Duodenal mucosa (tissue), 2 donors: ENCODE measurements around the gene PITPNM3.

Source experiments
- H3K27ac ChIP-seq: one replicate; pipeline ENCODE4 v1.7.0; 2013; ENCODE audit warnings: low read depth, low read length
- H3K27me3 ChIP-seq, 2 donors: one replicate each; pipeline ENCODE4 v1.7.0; 2013; ENCODE audit warnings: low read length in 2 of 2, control low read depth in 1 of 2; ENCODE audit not compliant: insufficient read depth in 2 of 2, control insufficient read depth in 1 of 2
- H3K36me3 ChIP-seq, 2 donors: one replicate each; pipeline ENCODE4 v1.7.0; 2013; ENCODE audit warnings: low read length in 2 of 2, control low read depth in 1 of 2; ENCODE audit not compliant: insufficient read depth in 2 of 2, control insufficient read depth in 1 of 2
- H3K4me1 ChIP-seq, 2 donors: one replicate each; pipeline ENCODE4 v1.7.0; 2013; ENCODE audit warnings: low read length in 2 of 2, control low read depth in 1 of 2; ENCODE audit not compliant: insufficient read depth in 2 of 2, control insufficient read depth in 1 of 2
- H3K4me3 ChIP-seq, 2 donors: one replicate each; pipeline ENCODE4 v1.7.0; 2013; ENCODE audit warnings: low read length in 2 of 2, low read depth in 1 of 2
- H3K9ac ChIP-seq, 2 donors: one replicate each; pipeline ENCODE4 v1.7.0; 2013; ENCODE audit warnings: low read length in 2 of 2, low read depth in 1 of 2
- H3K9me3 ChIP-seq, 2 donors: one replicate each; pipeline ENCODE4 v1.7.0; 2013; ENCODE audit warnings: low read length in 2 of 2, control low read depth in 1 of 2; ENCODE audit not compliant: control insufficient read depth in 1 of 2

Gene PITPNM3

DNA sequence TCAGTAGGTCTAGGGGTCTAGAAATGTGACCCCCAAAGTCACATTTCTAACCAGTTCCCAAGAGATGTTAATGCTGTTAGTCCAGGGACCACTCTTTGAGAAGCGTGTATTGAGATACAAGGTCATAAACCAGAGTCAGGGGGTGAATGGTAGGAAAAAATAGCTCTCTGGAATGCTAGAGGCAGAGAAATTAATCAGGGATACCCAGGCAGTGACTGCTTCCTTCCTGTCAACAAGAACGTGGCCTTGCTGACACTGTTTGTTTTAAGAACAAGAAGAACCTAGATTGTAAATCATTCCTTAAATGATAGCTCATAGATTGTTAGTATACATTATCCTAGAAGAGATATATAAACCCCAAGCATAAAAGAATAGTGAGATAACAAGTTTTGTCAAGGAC, 43.8 kb downstream of the PITPNM3 start:
- H3K4me1 ChIP-seq, result no peaks in the 10 kb centered on the region
- H3K27me3 ChIP-seq, result no peaks in the 10 kb centered on the region
- no peak overlapping the region for H3K4me3 ChIP-seq
- no peak overlapping the region for H3K9ac ChIP-seq
- H3K9me3 ChIP-seq, result no peaks in the 10 kb centered on the region
- no peaks in the 10 kb centered on the region for H3K36me3 ChIP-seq
- H3K27ac ChIP-seq, result no peak overlapping the region

DNA sequence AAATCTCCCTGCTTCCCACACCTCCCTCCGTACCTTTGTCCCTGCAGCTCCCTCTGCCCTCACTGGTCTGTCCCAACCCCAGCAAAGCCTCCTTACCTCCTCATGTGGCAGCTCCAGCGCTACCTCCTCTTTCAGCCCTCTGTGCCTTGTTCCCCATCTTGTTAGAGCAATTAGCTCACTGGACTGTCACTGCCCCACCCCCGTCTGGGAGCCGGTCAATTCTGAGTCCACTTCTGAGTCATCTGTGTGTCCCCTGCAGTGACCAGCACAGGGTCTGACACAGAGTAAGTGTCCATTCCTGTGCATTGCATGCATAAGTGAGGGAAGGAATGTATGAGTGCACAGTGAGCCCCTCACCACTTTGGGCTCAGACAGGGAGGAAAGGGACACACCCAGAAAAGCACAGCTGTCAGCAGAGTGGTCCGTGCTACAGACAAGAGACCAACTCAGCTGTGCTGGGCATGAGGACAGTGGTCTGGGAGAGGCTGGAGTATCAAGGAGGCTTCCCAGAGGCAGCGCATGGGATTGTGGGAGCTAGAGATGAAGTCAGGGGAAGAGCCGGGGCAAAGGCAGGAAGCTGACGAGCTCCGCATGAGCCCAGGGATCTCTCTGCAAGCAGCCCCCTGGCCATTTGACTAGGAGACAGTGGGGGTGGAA, 45.9 kb downstream of the PITPNM3 start:
- Histone ChIP-seq H3K27ac (no peak overlapping the region), H3K36me3 (no peaks in the 10 kb centered on the region), H3K4me3 (no peak overlapping the region), H3K27me3 (no peaks in the 10 kb centered on the region), H3K9ac (no peak overlapping the region), H3K9me3 (no peaks in the 10 kb centered on the region), H3K4me1 (peaks cover 6 to 7% of the 10 kb centered on the region in 2 donors)

DNA sequence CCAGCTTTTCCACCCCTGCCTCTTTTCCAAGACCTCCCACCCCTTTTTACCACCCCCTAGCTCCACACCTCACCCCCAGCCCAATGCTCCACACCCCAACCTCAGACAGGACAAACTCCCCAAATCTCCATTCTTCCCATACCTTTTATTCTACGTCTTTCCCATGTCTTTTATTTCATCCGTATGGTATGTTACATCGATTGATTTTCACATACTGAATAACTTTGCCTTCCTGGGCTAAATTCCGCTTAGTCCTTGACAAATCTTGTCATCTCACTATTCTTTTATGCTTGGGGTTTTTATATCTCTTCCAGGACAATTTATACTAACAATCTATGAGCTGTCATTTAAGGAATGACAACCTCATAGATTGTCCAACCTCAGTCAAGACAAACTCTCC, 46.4 kb downstream of the PITPNM3 start:
- Histone ChIP-seq H3K27me3 (no peaks in the 10 kb centered on the region), H3K9me3 (no peaks in the 10 kb centered on the region), H3K9ac (no peak overlapping the region), H3K36me3 (no peaks in the 10 kb centered on the region), H3K27ac (no peak overlapping the region), H3K4me1 (peaks cover 6 to 7% of the 10 kb centered on the region in 2 donors), H3K4me3 (no peak overlapping the region)

DNA sequence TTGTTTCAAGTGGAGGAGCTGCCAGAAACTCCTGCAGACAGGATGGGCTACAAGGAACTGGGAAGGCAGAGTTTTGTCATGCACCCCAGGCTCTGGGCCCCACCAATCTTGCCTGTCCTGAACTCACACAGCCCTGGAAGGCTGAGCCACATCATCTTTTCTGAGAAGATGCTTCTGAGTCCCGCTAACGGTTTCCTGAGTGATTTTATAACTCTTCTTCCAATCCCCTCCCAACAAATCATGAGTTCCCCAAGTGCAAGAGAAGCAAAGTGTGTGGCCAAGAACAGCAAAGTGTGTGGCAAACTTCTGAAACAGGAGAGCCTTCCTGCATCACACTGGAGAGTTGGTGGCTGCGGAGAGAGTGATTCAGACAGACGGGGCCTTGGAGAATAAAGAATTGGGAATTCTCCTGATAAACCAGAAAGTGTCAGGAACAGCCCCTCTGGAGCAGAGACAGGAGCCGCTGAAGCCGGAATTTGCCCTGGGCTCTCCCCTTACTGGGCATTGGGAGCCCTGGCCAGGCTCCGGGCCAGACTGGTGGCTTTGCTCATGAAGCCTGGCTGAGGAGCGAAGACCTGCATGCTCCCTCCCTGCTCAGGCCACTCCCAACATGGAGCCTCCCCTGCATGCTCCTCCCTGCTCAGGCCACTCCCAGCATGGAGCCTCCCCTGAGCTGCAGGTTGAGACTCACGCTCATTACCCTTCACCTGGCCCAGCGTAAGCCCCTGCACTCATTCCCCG, 47.2 kb downstream of the PITPNM3 start:
- H3K9ac ChIP-seq, result no peak overlapping the region
- peaks cover 6 to 7% of the 10 kb centered on the region in 2 donors for H3K4me1 ChIP-seq
- no peaks in the 10 kb centered on the region for H3K27me3 ChIP-seq
- no peaks in the 10 kb centered on the region for H3K9me3 ChIP-seq
- no peak overlapping the region for H3K27ac ChIP-seq
- no peak overlapping the region for H3K4me3 ChIP-seq
- H3K36me3 ChIP-seq, result no peaks in the 10 kb centered on the region

DNA sequence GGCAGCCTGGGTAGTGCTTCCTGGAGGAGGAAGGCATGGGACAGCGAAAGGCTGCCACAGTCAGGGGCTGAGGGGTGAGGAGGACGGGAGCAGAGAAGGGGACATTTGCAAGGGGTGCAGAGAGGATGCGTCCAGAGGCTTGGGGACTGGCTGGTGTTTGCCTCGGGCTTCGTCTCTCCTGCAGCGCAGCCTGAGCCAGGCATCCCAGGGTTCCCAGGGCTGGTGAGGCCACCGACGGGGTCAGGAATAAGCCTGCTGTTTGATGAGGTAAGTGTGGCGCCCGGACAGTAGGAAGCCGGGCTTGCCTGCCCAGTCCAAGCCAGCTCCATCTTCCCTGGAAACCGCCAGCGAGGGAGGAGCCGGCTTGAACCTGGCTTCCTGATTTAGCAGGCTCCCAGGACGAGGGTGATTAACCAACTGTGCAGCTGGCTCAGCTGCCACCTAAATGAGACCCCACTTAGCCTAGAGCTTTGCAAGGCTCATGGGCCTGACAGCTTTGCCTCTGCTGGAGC, 47.8 kb downstream of the PITPNM3 start:
- Histone ChIP-seq H3K4me3 (no peak overlapping the region), H3K27ac (no peak overlapping the region), H3K36me3 (no peaks in the 10 kb centered on the region), H3K27me3 (no peaks in the 10 kb centered on the region), H3K9me3 (no peaks in the 10 kb centered on the region), H3K9ac (no peak overlapping the region), H3K4me1 (peaks cover 6 to 7% of the 10 kb centered on the region in 2 donors)

DNA sequence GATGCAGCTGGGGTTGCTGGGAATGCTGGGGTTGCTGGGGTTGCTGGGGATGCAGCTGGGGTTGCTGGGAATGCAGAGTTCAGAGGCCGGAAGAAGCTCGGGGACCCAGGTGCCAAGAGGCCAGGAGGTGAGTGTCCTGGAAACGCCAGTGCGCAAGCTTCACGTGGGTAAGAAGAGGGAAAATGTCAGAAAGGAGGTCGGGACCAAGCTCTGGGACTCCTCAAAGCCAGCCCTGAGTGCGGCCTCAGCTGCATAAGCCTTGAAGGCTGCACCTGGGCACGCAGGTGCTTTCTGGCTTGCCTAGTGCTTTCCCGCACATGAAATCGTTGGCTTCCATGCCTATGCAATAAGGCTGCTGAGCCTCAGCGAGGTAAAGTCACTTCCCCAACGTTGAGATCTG, 48.3 kb downstream of the PITPNM3 start:
- H3K4me3 ChIP-seq, result no peak overlapping the region
- peaks cover 6 to 7% of the 10 kb centered on the region in 2 donors for H3K4me1 ChIP-seq
- H3K27me3 ChIP-seq, result no peaks in the 10 kb centered on the region
- no peak overlapping the region for H3K27ac ChIP-seq
- H3K9me3 ChIP-seq, result no peaks in the 10 kb centered on the region
- no peaks in the 10 kb centered on the region for H3K36me3 ChIP-seq
- H3K9ac ChIP-seq, result no peak overlapping the region

DNA sequence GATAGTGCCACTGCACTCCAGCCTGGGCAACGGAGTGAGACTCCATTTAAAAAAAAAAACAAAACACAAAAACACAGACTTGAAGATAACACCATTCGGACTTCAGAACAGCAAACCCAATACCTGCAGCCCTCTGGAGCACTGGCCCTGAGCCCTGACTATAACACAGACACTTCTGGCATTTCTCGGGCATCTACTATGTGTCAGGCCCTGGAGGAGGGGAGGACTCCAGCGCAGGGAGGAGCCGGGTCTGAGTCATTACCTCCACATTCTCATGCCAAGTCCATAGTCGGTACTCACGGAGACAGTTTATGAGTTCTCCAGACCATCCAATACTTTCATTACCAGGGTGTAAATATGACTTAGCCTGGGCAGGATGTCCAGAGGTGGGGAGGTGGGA, 48.8 kb downstream of the PITPNM3 start:
- Histone ChIP-seq H3K9me3 (no peaks in the 10 kb centered on the region), H3K4me1 (peaks cover 6 to 7% of the 10 kb centered on the region in 2 donors), H3K27me3 (no peaks in the 10 kb centered on the region), H3K27ac (no peak overlapping the region), H3K4me3 (no peak overlapping the region), H3K36me3 (no peaks in the 10 kb centered on the region), H3K9ac (no peak overlapping the region)

DNA sequence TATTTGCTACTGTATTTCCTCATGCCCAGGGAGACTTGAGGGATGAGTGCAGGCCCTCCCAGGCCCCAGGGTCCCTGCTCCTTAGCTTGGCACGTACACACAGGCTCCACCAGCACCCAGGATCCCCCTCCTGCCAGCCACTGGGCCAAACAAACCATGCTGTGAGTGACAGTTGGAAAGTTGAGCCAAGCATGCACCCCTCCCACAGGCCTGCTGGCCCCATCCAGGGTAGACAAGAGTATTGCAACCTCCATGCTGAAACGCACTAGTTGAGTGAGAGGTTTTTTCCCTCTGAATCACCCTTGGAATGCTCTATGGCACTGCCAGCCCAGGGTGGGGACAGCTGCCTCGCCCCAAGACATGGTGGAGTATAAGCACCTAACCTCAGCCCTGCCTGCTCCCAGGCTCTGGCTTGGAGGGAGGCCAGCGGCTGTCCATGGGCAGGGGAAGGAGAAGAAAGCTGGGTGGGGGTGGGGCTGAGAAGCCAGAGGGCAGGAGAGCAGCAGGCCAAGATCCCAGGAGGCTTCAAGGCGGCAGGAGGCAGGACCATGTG, 49.6 kb downstream of the PITPNM3 start:
- no peaks in the 10 kb centered on the region for H3K36me3 ChIP-seq
- H3K27me3 ChIP-seq, result no peaks in the 10 kb centered on the region
- no peak overlapping the region for H3K4me3 ChIP-seq
- peaks cover 6 to 7% of the 10 kb centered on the region in 2 donors for H3K4me1 ChIP-seq
- no peak overlapping the region for H3K9ac ChIP-seq
- H3K27ac ChIP-seq, result no peak overlapping the region
- H3K9me3 ChIP-seq, result no peaks in the 10 kb centered on the region

DNA sequence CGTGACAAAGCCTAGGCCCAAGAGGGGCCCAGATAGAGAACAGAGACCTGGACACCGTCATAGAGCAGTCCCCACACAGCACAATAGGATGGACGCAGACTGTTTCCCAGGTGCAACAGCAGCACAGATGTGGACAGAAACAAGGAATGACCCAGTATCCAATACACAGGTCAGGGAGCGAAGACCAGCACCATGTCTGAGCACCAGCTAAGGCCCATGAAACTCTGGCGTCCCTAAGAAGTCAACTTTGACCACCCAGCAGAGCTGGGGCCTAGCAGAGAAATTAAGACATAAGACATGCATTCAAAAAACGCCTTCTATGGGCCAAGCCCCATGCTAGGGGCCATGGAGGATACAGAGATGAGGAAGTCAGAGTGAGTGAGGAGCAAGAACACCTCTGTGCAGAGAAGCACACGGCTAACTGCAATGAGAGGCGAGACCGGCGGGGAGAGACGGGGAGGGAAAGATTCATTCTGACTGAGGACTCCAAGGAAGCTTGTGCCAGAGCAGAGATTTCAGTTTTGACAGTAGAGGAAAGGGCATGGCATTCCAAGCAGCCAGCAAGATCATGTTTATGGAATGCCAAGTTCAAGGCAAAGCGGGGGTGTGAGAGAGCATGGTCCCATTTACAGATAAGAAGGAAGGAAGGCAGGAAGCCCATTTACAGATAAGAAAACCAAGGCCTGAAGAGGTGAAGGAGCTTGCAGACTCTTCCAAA, 50.8 kb downstream of the PITPNM3 start:
- no peaks in the 10 kb centered on the region for H3K9me3 ChIP-seq
- H3K36me3 ChIP-seq, result no peaks in the 10 kb centered on the region
- peaks cover 6 to 7% of the 10 kb centered on the region in 2 donors for H3K4me1 ChIP-seq
- no peak overlapping the region for H3K27ac ChIP-seq
- no peak overlapping the region for H3K4me3 ChIP-seq
- H3K9ac ChIP-seq, result no peak overlapping the region
- no peaks in the 10 kb centered on the region for H3K27me3 ChIP-seq
